G401.6 (cell line): ENCODE measurements around the gene TMEM43.
"Not testable (repeated sequence)": the region's sequence is repeated elsewhere in the genome, so short reads cannot be mapped to it uniquely, and the experiment has no call there.

Source experiments
- FAIRE-seq: peaks from 2 replicates; lab custom pipeline; 2012; peaks lifted over from hg19 to GRCh38; lab: Jason Lieb, UNC

Gene TMEM43

GRCh38 chr3:14124615-14125192 is at the start of gene TMEM43, which contains the start of gene CHCHD4:
TSS of gene TMEM43 (plus strand) at chr3:14125052. CDS start at chr3:14125194, 142 bp downstream.
TSS of gene CHCHD4 (minus strand) at chr3:14124870. CDS start at chr3:14124676, 194 bp downstream.
- peak; percentile 23 for FAIRE-seq

GRCh38 chr3:14075233-14075632 is 49.6 kb upstream of the TMEM43 start:
- not testable (repeated sequence) for FAIRE-seq

- FAIRE-seq, result no peak
These were observed 47.5 kb upstream of the TMEM43 start for GRCh38 chr3:14077310-14077709.

GRCh38 chr3:14082108-14082657 is 42.7 kb upstream of the TMEM43 start:
- no peak for FAIRE-seq

GRCh38 chr3:14087461-14087860 is 37.4 kb upstream of the TMEM43 start:
- not testable (repeated sequence) for FAIRE-seq

GRCh38 chr3:14091959-14092358 is 32.9 kb upstream of the TMEM43 start:
- FAIRE-seq, result not testable (repeated sequence)

GRCh38 chr3:14092464-14092863 is 32.4 kb upstream of the TMEM43 start:
- FAIRE-seq, result no peak

- no peak for FAIRE-seq
These were observed 31.0 kb upstream of the TMEM43 start for GRCh38 chr3:14093831-14094230.

- FAIRE-seq, result no peak
These were observed 28.1 kb upstream of the TMEM43 start for GRCh38 chr3:14096742-14097141.

- FAIRE-seq, result no peak
These were observed 27.0 kb upstream of the TMEM43 start for GRCh38 chr3:14097616-14098391.

- not testable (repeated sequence) for FAIRE-seq
These were observed 15.0 kb upstream of the TMEM43 start for GRCh38 chr3:14109821-14110220.

GRCh38 chr3:14110699-14111098 is 14.2 kb upstream of the TMEM43 start:
- FAIRE-seq, result no peak

- no peak for FAIRE-seq
These were observed 10.8 kb upstream of the TMEM43 start for GRCh38 chr3:14113965-14114635.

GRCh38 chr3:14117468-14118399 is 7.1 kb upstream of the TMEM43 start:
- no peak for FAIRE-seq

GRCh38 chr3:14118400-14119381 is 6.2 kb upstream of the TMEM43 start:
- no peak for FAIRE-seq

GRCh38 chr3:14119651-14120050 is 5.2 kb upstream of the TMEM43 start:
- no peak for FAIRE-seq

GRCh38 chr3:14120111-14120920 is 4.5 kb upstream of the TMEM43 start:
- no peak for FAIRE-seq

GRCh38 chr3:14120921-14121448 is 3.9 kb upstream of the TMEM43 start:
- FAIRE-seq, result not testable (repeated sequence)

GRCh38 chr3:14121859-14122258 is 3.0 kb upstream of the TMEM43 start:
- FAIRE-seq, result no peak
